MM.1S (cell line): ENCODE measurements around the gene CHN2.

Experiments
- DNase-seq: peaks from one replicate; pipeline ENCODE4 v3.0.0-alpha.2; 2015
- H2AFZ ChIP-seq: fragments of 300-600 bp; sonication (generic); 2 replicates; pipeline ENCODE4 v1.6.0; 2016; ENCODE audit warnings: antibody characterized with exemption, low read length
- H3F3A ChIP-seq: fragments of 300-600 bp; sonication (generic); 2 replicates; pipeline ENCODE4 v1.6.1; 2016; ENCODE audit warnings: mild to moderate bottlenecking, antibody characterized with exemption, low read length, moderate library complexity, mixed read lengths; ENCODE audit not compliant: insufficient read depth
- H3K27ac ChIP-seq: fragments of 300-600 bp; sonication (generic); 2 replicates; pipeline ENCODE4 v1.5.1; 2016; ENCODE audit warnings: mild to moderate bottlenecking, low read length
- H3K27me3 ChIP-seq: fragments of 300-600 bp; sonication (generic); replicated peaks from 2 replicates; pipeline ENCODE4 v1.6.0; 2016; ENCODE audit warnings: low read length; ENCODE audit not compliant: insufficient read depth
- H3K36me3 ChIP-seq: fragments of 300-600 bp; sonication (generic); replicated peaks from 2 replicates; pipeline ENCODE4 v1.6.1; 2016; ENCODE audit warnings: mild to moderate bottlenecking, low read length, mixed read lengths; ENCODE audit not compliant: insufficient read depth
- H3K4me1 ChIP-seq: fragments of 300-600 bp; sonication (generic); 2 replicates; pipeline ENCODE4 v1.6.1; 2016; ENCODE audit warnings: low read length, mixed read lengths
- H3K4me2 ChIP-seq: fragments of 300-600 bp; sonication (generic); 2 replicates; pipeline ENCODE4 v1.6.0; 2016; ENCODE audit warnings: low read depth, low read length
- H3K4me3 ChIP-seq: fragments of 300-600 bp; sonication (generic); 2 replicates; pipeline ENCODE4 v1.5.1; 2016; ENCODE audit warnings: low read length, mixed read lengths
- H3K79me2 ChIP-seq: fragments of 300-600 bp; sonication (generic); 2 replicates; pipeline ENCODE4 v1.6.1; 2016; ENCODE audit warnings: mixed run types, low read length, mixed read lengths
- H3K9ac ChIP-seq: fragments of 300-600 bp; sonication (generic); 2 replicates; pipeline ENCODE4 v1.6.1; 2016; ENCODE audit warnings: low read length, mixed read lengths
- H3K9me2 ChIP-seq: fragments of 300-600 bp; sonication (generic); replicated peaks from 2 replicates; pipeline ENCODE4 v1.6.1; 2016; ENCODE audit warnings: mild to moderate bottlenecking, low read length, mixed read lengths; ENCODE audit not compliant: insufficient read depth
- H3K9me3 ChIP-seq: fragments of 300-600 bp; sonication (generic); replicated peaks from 2 replicates; pipeline ENCODE4 v1.6.1; 2016; ENCODE audit warnings: mild to moderate bottlenecking, low read length, mixed read lengths; ENCODE audit not compliant: insufficient read depth
- H4K20me1 ChIP-seq: fragments of 300-600 bp; sonication (generic); 2 replicates; pipeline ENCODE4 v1.6.1; 2016; ENCODE audit warnings: mild to moderate bottlenecking, low read length, moderate library complexity, mixed read lengths; ENCODE audit not compliant: insufficient read depth
- CTCF ChIP-seq: fragments of 300-600 bp; sonication (generic); IDR thresholded peaks from 2 replicates; pipeline ENCODE4 v1.5.1; 2016; ENCODE audit warnings: antibody characterized with exemption, low read length, mixed read lengths
- EZH2 ChIP-seq: fragments of 300-600 bp; sonication (generic); optimal IDR thresholded peaks from 2 replicates; pipeline ENCODE3; 2017; ENCODE audit warnings: low read depth, mild to moderate bottlenecking, antibody characterized with exemption, low read length, mixed read lengths
- EZH2phosphoT487 ChIP-seq: fragments of 300-600 bp; sonication (generic); IDR thresholded peaks from 2 replicates; pipeline ENCODE4 v1.6.1; 2018; ENCODE audit warnings: antibody characterized with exemption, low read length

CHN2 gene

GRCh38 chr7:29431686-29432085 lies 237.1 kb downstream of the CHN2 start:
- TF ChIP-seq CTCF, result no peak
- TF ChIP-seq EZH2, result no peak
- TF ChIP-seq EZH2phosphoT487, result no peak
- no peaks in the 10 kb centered on the region for H3F3A ChIP-seq
- no peaks in the 10 kb centered on the region for H3K27me3 ChIP-seq
- H3K4me1 ChIP-seq, result peaks cover 10% of the 10 kb centered on the region
- no peaks in the 10 kb centered on the region for H3K79me2 ChIP-seq
- no peak for DNase-seq
- no peaks in the 10 kb centered on the region for H3K9me2 ChIP-seq
- no peak overlapping the region for H3K4me3 ChIP-seq
- H3K9me3 ChIP-seq, result no peaks in the 10 kb centered on the region
- no peaks in the 10 kb centered on the region for H3K36me3 ChIP-seq
- no peaks in the 10 kb centered on the region for H4K20me1 ChIP-seq
- H3K9ac ChIP-seq, result no peak overlapping the region
- no peak overlapping the region for H3K4me2 ChIP-seq
- H3K27ac ChIP-seq, result no peak overlapping the region
- H2AFZ ChIP-seq, result no peak overlapping the region

- H3K4me2 ChIP-seq, result no peak overlapping the region
- H3K4me1 ChIP-seq, result peaks cover 10% of the 10 kb centered on the region
- no peak overlapping the region for H2AFZ ChIP-seq
- H3K79me2 ChIP-seq, result no peaks in the 10 kb centered on the region
- H3K4me3 ChIP-seq, result no peak overlapping the region
- H3K27ac ChIP-seq, result no peak overlapping the region
- no peaks in the 10 kb centered on the region for H3F3A ChIP-seq
- H4K20me1 ChIP-seq, result no peaks in the 10 kb centered on the region
- H3K9me2 ChIP-seq, result no peaks in the 10 kb centered on the region
- H3K9me3 ChIP-seq, result no peaks in the 10 kb centered on the region
- no peaks in the 10 kb centered on the region for H3K36me3 ChIP-seq
- no peaks in the 10 kb centered on the region for H3K27me3 ChIP-seq
- DNase-seq, result no peak
- TF ChIP-seq EZH2phosphoT487, result no peak
- no peak for TF ChIP-seq CTCF
- no peak for TF ChIP-seq EZH2
- no peak overlapping the region for H3K9ac ChIP-seq
Measured at GRCh38 chr7:29432721-29433120, 238.1 kb downstream of the CHN2 start.

- H3K4me3 ChIP-seq, result no peak overlapping the region
- H3K79me2 ChIP-seq, result no peaks in the 10 kb centered on the region
- TF ChIP-seq EZH2phosphoT487 (no peak), EZH2 (no peak), CTCF (no peak)
- H3K27me3 ChIP-seq, result no peaks in the 10 kb centered on the region
- H2AFZ ChIP-seq, result peak overlapping the region; percentile 3; the same call in 1 of the 2 replicates
- H3K9me3 ChIP-seq, result no peaks in the 10 kb centered on the region
- H3K36me3 ChIP-seq, result no peaks in the 10 kb centered on the region
- no peaks in the 10 kb centered on the region for H4K20me1 ChIP-seq
- peak overlapping the region; percentile 46 for H3K4me2 ChIP-seq
- H3K9ac ChIP-seq, result no peak overlapping the region
- no peak overlapping the region for H3K27ac ChIP-seq
- no peaks in the 10 kb centered on the region for H3F3A ChIP-seq
- peaks cover 10% of the 10 kb centered on the region for H3K4me1 ChIP-seq
- H3K9me2 ChIP-seq, result no peaks in the 10 kb centered on the region
- DNase-seq, result no peak
Measured at GRCh38 chr7:29434380-29434768, 239.8 kb downstream of the CHN2 start.
